NOMO-1 (cell line): ENCODE measurements around the gene LILRB2.
"Not testable (repeated sequence)": the region's sequence is repeated elsewhere in the genome, so short reads cannot be mapped to it uniquely, and the experiment has no call there.

ENCODE experiments used
- DNase-seq, 2 experiments: peaks; one replicate each; lab custom pipeline; 2025; ENCODE audit not compliant: unreplicated experiment in 2 of 2; lab: John Stamatoyannopoulos, UW

LILRB2 gene

GRCh38 chr19:54307389-54308020, 26.6 kb upstream of the LILRB2 start:
- no peak for DNase-seq

GRCh38 chr19:54305141-54305540, 24.2 kb upstream of the LILRB2 start:
- no peak for DNase-seq

- DNase-seq, result peak; percentile 93
These were observed 21.3 kb upstream of the LILRB2 start for GRCh38 chr19:54302257-54302656.

GRCh38 chr19:54299515-54299914, 18.6 kb upstream of the LILRB2 start:
- no peak for DNase-seq

GRCh38 chr19:54299126-54299498, 18.2 kb upstream of the LILRB2 start:
- no peak for DNase-seq

- DNase-seq, result no peak
These were observed 17.6 kb upstream of the LILRB2 start for GRCh38 chr19:54298357-54299125.

GRCh38 chr19:54297759-54298305, 16.9 kb upstream of the LILRB2 start:
- peak in 1 of 2 experiments; percentile 13 for DNase-seq

- DNase-seq, result no peak
These were observed 13.6 kb upstream of the LILRB2 start for GRCh38 chr19:54294539-54294938.

- DNase-seq, result not testable (repeated sequence)
These were observed 8.2 kb upstream of the LILRB2 start for GRCh38 chr19:54289160-54289559.

GRCh38 chr19:54287456-54287855, 6.5 kb upstream of the LILRB2 start:
- no peak for DNase-seq

GRCh38 chr19:54286283-54286682, 5.4 kb upstream of the LILRB2 start:
- not testable (repeated sequence) for DNase-seq

GRCh38 chr19:54285427-54286056, 4.6 kb upstream of the LILRB2 start:
- not testable (repeated sequence) for DNase-seq

- DNase-seq, result peak in 1 of 2 experiments; percentile 24
These were observed 2.0 kb upstream of the LILRB2 start for GRCh38 chr19:54282686-54283470.

GRCh38 chr19:54281729-54282075, 792 bp upstream of the LILRB2 start:
- not testable (repeated sequence) for DNase-seq

GRCh38 chr19:54280441-54280840, 469 bp downstream of the LILRB2 start:
- DNase-seq, result peak; percentile 56 to 61

GRCh38 chr19:54280025-54280424, 885 bp downstream of the LILRB2 start:
- not testable (repeated sequence) for DNase-seq

GRCh38 chr19:54279406-54279962, 1.4 kb downstream of the LILRB2 start:
- no peak for DNase-seq

GRCh38 chr19:54278571-54279195, 2.2 kb downstream of the LILRB2 start:
- not testable (repeated sequence) for DNase-seq

GRCh38 chr19:54278056-54278455, 2.9 kb downstream of the LILRB2 start:
- DNase-seq, result not testable (repeated sequence)

GRCh38 chr19:54277111-54277615, 3.7 kb downstream of the LILRB2 start:
- DNase-seq, result not testable (repeated sequence)
